NCI-H345 (cell line): ENCODE data around the gene KLKB1.
A peak's percentile ranks its signal among the peaks of the same experiment; 100 is the strongest.

Source experiments
- DNase-seq: peaks from one replicate; lab custom pipeline; 2025; lab: John Stamatoyannopoulos, UW

Gene KLKB1

GRCh38 chr4:186227221-186227620 is at the start of gene KLKB1:
Gene KLKB1 (plus strand): TSS chr4:186227507. CDS start chr4:186228196, 689 bp downstream.
- peak; percentile 84 for DNase-seq

DNA sequence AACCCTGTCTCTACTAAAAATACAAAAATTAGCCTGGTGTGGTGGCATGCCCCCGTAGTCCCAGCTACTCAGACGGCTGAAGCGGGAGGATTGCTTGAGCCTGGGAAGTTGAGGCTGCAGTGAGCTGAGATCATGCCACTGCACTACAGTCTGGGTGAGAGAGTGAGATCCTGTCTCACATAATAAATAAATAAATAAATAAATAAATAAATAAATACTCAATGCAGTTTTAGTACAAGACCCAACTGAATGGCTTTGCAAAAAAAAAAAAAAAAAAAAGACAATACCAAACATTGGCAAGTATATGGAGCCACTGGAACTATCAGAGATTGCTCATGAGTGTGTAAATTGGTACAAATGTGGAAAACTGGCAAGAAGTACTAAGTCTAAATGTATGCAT is 39.2 kb upstream of the KLKB1 start:
- DNase-seq, result no peak

DNA sequence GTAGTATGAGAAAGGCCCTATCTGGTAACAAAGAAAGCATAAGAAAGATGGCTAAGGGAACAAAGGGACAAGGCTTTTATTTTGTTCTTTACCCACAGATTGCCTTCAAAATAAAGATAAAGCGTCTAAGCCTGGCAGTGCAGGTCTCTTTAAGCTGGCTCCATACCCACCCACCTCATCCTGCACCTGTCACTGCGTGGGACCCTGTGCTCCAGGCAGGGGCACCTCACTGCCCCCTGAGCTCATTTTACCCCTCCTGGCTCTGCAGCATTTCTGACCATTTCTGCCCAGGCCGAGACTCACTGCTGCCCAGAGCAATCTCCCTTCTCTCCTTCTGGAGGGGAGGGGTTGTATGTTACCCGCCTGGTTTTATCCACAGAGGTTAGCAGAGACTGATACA is 37.7 kb upstream of the KLKB1 start:
- no peak for DNase-seq

- peak; percentile 50 for DNase-seq
These were observed 36.6 kb upstream of the KLKB1 start for GRCh38 chr4:186190581-186191199.

GRCh38 chr4:186191200-186192065 is 35.9 kb upstream of the KLKB1 start, which contains the start of gene CYP4V2:
Gene CYP4V2 (plus strand): TSS chr4:186191567. CDS start chr4:186191824, 257 bp downstream.
- peak; percentile 66 for DNase-seq

- peak; percentile 48 for DNase-seq
These were observed 35.2 kb upstream of the KLKB1 start for GRCh38 chr4:186192066-186192612.

DNA sequence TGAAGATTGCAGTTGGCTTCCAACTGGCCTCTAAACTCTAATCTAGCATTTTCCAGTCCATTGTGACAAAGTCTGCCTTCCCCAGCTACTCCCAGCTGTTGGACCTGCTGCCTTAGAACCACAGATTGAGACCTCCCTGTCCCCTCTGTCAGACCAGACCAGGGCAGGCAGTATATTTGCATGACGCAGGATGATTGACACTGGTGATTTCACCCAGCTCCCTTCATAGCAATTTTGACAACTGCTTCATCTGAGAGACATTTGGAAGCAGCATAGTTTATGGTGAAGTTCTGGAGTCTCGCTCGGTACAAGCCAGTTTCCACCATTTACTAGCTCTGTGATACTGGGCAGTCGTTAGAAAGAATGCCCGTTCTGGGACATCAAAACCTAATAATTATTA is 33.5 kb upstream of the KLKB1 start:
- no peak for DNase-seq

GRCh38 chr4:186196063-186196462 is 31.2 kb upstream of the KLKB1 start:
- no peak for DNase-seq

DNA sequence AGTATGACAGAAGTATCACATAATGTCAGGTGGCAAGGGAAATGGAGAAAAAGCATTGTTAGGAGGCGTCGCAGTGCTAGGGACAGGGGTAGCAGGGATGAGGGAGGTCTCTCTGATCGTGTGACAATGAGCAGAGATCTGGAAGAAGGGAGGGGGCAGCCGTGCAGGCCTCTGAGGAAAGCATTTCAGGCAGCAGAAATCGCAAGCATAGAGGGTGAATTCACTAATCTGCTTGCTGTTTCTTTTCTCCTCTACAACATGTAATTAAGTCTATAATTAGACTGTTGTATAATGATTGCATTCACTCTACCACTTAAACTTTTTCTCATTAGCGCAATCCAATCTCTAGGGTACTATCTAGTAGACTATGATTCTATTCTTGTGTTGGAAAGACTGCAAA is 26.8 kb upstream of the KLKB1 start:
- no peak for DNase-seq

GRCh38 chr4:186201010-186201409 is 26.3 kb upstream of the KLKB1 start:
- no peak for DNase-seq

DNA sequence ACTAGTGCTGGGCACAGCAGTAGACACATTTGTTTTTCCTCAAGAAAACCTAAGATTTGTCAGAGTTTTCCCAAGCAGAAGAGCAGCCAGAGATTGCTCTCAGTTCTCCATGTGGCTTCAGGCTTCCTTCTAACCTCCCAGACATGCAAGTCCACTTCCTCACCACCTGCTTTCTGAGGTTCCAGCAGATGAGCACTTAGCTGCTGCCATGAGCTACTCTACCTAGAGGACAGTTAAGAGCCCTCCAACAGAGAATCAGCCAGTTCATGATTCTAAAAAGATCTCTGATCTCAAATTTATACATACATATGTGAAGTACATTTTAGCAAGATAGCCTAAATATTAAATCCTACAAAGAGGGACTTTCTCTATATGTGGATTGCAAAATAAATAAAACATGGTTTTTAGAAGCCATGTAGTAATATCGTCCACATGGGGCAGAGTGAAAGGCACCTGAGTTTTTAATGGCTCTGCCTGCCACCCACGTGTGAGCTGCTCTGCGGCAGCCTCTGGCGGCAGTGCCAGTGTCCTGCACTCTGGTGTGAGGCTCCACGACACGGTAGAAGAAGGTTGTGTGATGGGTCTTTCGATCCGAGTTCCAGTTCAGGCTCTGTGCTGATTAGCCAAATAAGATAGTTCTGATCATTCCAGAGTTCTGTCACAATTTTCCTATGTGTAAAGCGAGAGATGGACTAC is 25.6 kb upstream of the KLKB1 start:
- peak; percentile 62 for DNase-seq

DNA sequence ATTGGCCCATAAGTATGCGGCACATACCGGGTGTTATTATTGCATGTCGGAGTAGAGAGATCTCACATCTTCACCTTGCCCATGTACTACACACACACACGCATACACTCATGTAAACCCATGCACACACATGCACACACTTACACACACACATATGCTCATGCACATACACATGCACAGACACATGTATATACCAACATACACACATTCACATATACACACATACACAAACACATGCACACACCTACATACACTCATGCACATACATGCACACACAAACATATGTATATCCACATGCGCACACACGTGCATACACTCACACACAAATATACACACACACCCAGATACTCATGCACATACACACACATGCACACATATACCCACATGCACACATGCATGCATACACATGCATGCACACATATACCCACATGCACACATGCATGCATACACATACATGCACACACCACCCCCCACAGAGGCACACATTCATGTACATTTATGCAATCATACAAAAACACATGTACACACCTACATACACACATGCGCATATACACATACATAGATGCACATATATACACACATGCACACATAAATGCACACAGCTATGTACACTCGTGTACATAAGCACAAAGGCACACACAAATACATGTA is 24.7 kb upstream of the KLKB1 start:
- no peak for DNase-seq

GRCh38 chr4:186203406-186203805 is 23.9 kb upstream of the KLKB1 start:
- no peak for DNase-seq

GRCh38 chr4:186204103-186204559 is 23.2 kb upstream of the KLKB1 start:
- DNase-seq, result peak; percentile 92

DNA sequence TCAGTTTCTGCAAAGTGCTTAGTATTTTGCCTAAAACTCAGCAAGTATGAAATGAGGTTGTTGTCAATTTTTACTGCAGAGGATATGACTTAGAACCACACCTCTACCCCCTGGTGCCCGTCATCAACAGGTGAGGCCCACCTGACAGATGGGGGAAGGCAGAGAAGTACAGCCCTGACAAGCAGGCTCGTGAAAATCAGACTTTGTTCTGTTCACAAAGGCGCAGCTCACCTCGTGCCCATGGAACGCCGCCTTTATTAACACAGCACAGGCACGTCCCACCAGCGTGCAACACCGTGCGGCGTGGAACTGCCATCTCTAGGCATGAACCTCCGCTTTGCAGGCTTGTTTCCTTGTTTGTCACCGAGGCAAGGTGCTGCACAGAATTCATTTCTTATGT is 22.6 kb upstream of the KLKB1 start:
- no peak for DNase-seq

DNA sequence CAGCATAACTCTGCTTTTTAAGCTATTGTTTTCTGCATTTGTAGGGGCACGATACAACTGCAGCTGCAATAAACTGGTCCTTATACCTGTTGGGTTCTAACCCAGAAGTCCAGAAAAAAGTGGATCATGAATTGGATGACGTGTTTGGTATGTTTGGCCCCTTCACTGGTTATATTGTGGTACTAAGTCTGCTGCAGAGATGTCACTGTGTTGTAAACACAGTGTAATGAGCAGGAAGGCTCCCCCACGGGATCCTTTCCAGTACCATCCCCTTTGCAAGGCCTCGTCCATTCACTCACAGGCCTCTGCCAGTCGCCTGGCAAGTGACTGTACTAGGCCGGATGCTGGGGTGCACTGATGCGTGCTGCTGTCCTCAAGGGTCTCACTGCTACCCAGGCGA is 22.2 kb upstream of the KLKB1 start:
- DNase-seq, result no peak

- DNase-seq, result no peak
These were observed 10.8 kb upstream of the KLKB1 start for GRCh38 chr4:186216465-186217024.

- DNase-seq, result no peak
These were observed 9.5 kb upstream of the KLKB1 start for GRCh38 chr4:186217733-186218293.

GRCh38 chr4:186221624-186222023 is 5.7 kb upstream of the KLKB1 start:
- DNase-seq, result no peak

- DNase-seq, result no peak
These were observed 1.5 kb upstream of the KLKB1 start for GRCh38 chr4:186225848-186226247.

- DNase-seq, result no peak
These were observed 652 bp upstream of the KLKB1 start for GRCh38 chr4:186226521-186227189.
